Right kidney (tissue), 9 donors: ENCODE data around the gene LRRC37B.
"Not testable (repeated sequence)": the region's sequence is repeated elsewhere in the genome, so short reads cannot be mapped to it uniquely, and the experiment has no call there.

Source experiments
- DNase-seq: peaks from one replicate; pipeline ENCODE4 v3.0.0-alpha.2; 2016
- long read RNA-seq, 8 donors: transcript quantifications; one replicate each; lab custom pipeline, GENCODE V29; 2026

The LRRC37B gene
- long read RNA-seq, donor 1, partial matches to known transcripts = 0 of 1 reads
- long read RNA-seq, donor 1, other reads (novel, unspliced or antisense) = 0 of 1 reads
- long read RNA-seq, donor 2, partial matches to known transcripts = 0 of 3 reads
- long read RNA-seq, donor 2, other reads (novel, unspliced or antisense) = 0 of 3 reads
- long read RNA-seq, donor 3, partial matches to known transcripts = 0 of 2 reads
- long read RNA-seq, donor 3, other reads (novel, unspliced or antisense) = 0 of 2 reads
- long read RNA-seq, donor 4, partial matches to known transcripts = 0 of 3 reads
- long read RNA-seq, donor 4, other reads (novel, unspliced or antisense) = 0 of 3 reads
- long read RNA-seq, donor 5, partial matches to known transcripts = 0 of 2 reads
- long read RNA-seq, donor 5, other reads (novel, unspliced or antisense) = 0 of 2 reads
- long read RNA-seq, donor 6, partial matches to known transcripts = 0 of 1 reads
- long read RNA-seq, donor 6, other reads (novel, unspliced or antisense) = 0 of 1 reads
- long read RNA-seq, donor 7 = 0 reads
- long read RNA-seq, donor 8, partial matches to known transcripts = 0 of 4 reads
- long read RNA-seq, donor 8, other reads (novel, unspliced or antisense) = 0 of 4 reads

GRCh38 chr17:32006957-32007462 is at the start of gene LRRC37B:
LRRC37B (plus strand) TSS chr17:32007383; CDS start chr17:32021393, 14,010 bp downstream.
- peak; percentile 88 for DNase-seq

- DNase-seq = not testable (repeated sequence)
Measured at GRCh38 chr17:31964131-31964530, 43.1 kb upstream of the LRRC37B start.

- no peak for DNase-seq
Measured at GRCh38 chr17:31967648-31968047, 39.5 kb upstream of the LRRC37B start.

GRCh38 chr17:31970416-31970815 is 36.8 kb upstream of the LRRC37B start:
- DNase-seq = not testable (repeated sequence)

- not testable (repeated sequence) for DNase-seq
Measured at GRCh38 chr17:31974269-31975071, 32.7 kb upstream of the LRRC37B start.

- not testable (repeated sequence) for DNase-seq
Measured at GRCh38 chr17:31975391-31975790, 31.8 kb upstream of the LRRC37B start.

- DNase-seq = not testable (repeated sequence)
Measured at GRCh38 chr17:31991821-31992220, 15.4 kb upstream of the LRRC37B start.

- DNase-seq = no peak
Measured at GRCh38 chr17:31997005-31997404, 10.2 kb upstream of the LRRC37B start.

- DNase-seq = peak; percentile 78
Measured at GRCh38 chr17:32007463-32008298, 498 bp downstream of the LRRC37B start.

GRCh38 chr17:32009262-32009542 is 2.0 kb downstream of the LRRC37B start:
- no peak for DNase-seq

GRCh38 chr17:32010114-32010513 is 2.9 kb downstream of the LRRC37B start:
- DNase-seq = no peak

GRCh38 chr17:32015245-32016013 is 8.2 kb downstream of the LRRC37B start:
- peak; percentile 18 for DNase-seq

GRCh38 chr17:32016231-32016630 is 9.0 kb downstream of the LRRC37B start:
- DNase-seq = no peak

- DNase-seq = no peak
Measured at GRCh38 chr17:32019228-32019627, 12.0 kb downstream of the LRRC37B start.

- DNase-seq = no peak
Measured at GRCh38 chr17:32020943-32021614, 13.9 kb downstream of the LRRC37B start.

- DNase-seq = no peak
Measured at GRCh38 chr17:32021615-32021955, 14.4 kb downstream of the LRRC37B start.

- DNase-seq = not testable (repeated sequence)
Measured at GRCh38 chr17:32022554-32022953, 15.4 kb downstream of the LRRC37B start.

- not testable (repeated sequence) for DNase-seq
Measured at GRCh38 chr17:32027271-32027670, 20.1 kb downstream of the LRRC37B start.

- no peak for DNase-seq
Measured at GRCh38 chr17:32033223-32033622, 26.0 kb downstream of the LRRC37B start.

- not testable (repeated sequence) for DNase-seq
Measured at GRCh38 chr17:32033812-32034211, 26.6 kb downstream of the LRRC37B start.

GRCh38 chr17:32040246-32040645 is 33.1 kb downstream of the LRRC37B start:
- DNase-seq = not testable (repeated sequence)
